RWPE2 (cell line): ENCODE results near the gene PRR3.
A peak's percentile ranks its signal among the peaks of the same experiment; 100 is the strongest.

Experiments used
- ATAC-seq: fragments of 200-7000 bp; cut with Tn5 transposase; 3 replicates; pipeline ENCODE4 v1.9.1; 2021; ENCODE audit warnings: low read depth
- DNase-seq: peaks from one replicate; pipeline ENCODE4 v3.0.0-alpha.2; 2020; ENCODE audit warnings: low spot score
- H3K27ac ChIP-seq: fragments of 450-650 bp; 2 replicates; pipeline ENCODE4 v1.5.1; 2017; ENCODE audit warnings: mild to moderate bottlenecking; ENCODE audit not compliant: poor library complexity, severe bottlenecking
- H3K27me3 ChIP-seq: fragments of 250-450 bp; sonication (Bioruptor Pico); 2 replicates; pipeline ENCODE4 v1.5.1; 2021; ENCODE audit warnings: mild to moderate bottlenecking, moderate library complexity; ENCODE audit not compliant: insufficient read depth, poor library complexity, severe bottlenecking
- H3K36me3 ChIP-seq: fragments of 250-450 bp; sonication (Bioruptor Pico); 2 replicates; pipeline ENCODE4 v1.5.1; 2020; ENCODE audit warnings: low read depth, mild to moderate bottlenecking, moderate library complexity
- H3K4me1 ChIP-seq: fragments of 250-450 bp; sonication (Bioruptor Pico); 2 replicates; pipeline ENCODE4 v1.5.1; 2021; ENCODE audit warnings: mild to moderate bottlenecking, moderate library complexity; ENCODE audit not compliant: insufficient read depth, poor library complexity, severe bottlenecking
- H3K4me3 ChIP-seq: fragments of 250-450 bp; sonication (Bioruptor Pico); 2 replicates; pipeline ENCODE4 v1.5.1; 2021; ENCODE audit warnings: mild to moderate bottlenecking, moderate library complexity; ENCODE audit not compliant: severe bottlenecking
- H3K9me3 ChIP-seq: fragments of 250-450 bp; sonication (Bioruptor Pico); 2 replicates; pipeline ENCODE4 v1.5.1; 2021; ENCODE audit warnings: mild to moderate bottlenecking, moderate library complexity; ENCODE audit not compliant: severe bottlenecking
- CTCF ChIP-seq: fragments of 450-650 bp; IDR thresholded peaks from one replicate; pipeline ENCODE4 v1.5.1; 2017; ENCODE audit warnings: mild to moderate bottlenecking, moderate library complexity; ENCODE audit not compliant: poor library complexity, severe bottlenecking

Gene PRR3

GRCh38 chr6:30572148-30572547 lies 15.1 kb downstream of the PRR3 start:
- H3K4me1 ChIP-seq, result peaks cover 15% of the 10 kb centered on the region
- H3K9me3 ChIP-seq, result no peaks in the 10 kb centered on the region
- TF ChIP-seq CTCF, result no peak
- peak; percentile 51; the same call in 1 of the 3 replicates for ATAC-seq
- H3K27ac ChIP-seq, result peak overlapping the region; percentile 60
- H3K36me3 ChIP-seq, result peaks cover 36% of the 10 kb centered on the region
- H3K27me3 ChIP-seq, result no peaks in the 10 kb centered on the region
- H3K4me3 ChIP-seq, result peak overlapping the region; percentile 72
- no peak for DNase-seq

- Histone ChIP-seq H3K27me3 (no peaks in the 10 kb centered on the region), H3K27ac (no peak overlapping the region), H3K36me3 (peaks cover 45% of the 10 kb centered on the region), H3K4me1 (peaks cover 15% of the 10 kb centered on the region), H3K4me3 (no peak overlapping the region), H3K9me3 (no peaks in the 10 kb centered on the region)
- ATAC-seq (no peak), DNase-seq (no peak)
- no peak for TF ChIP-seq CTCF
Measured at GRCh38 chr6:30573113-30573512, 16.0 kb downstream of the PRR3 start.

GRCh38 chr6:30578051-30578450 lies 21.0 kb downstream of the PRR3 start:
- no peak for TF ChIP-seq CTCF
- H3K27me3 ChIP-seq, result no peaks in the 10 kb centered on the region
- ATAC-seq (no peak), DNase-seq (no peak)
- no peak overlapping the region for H3K4me3 ChIP-seq
- no peak overlapping the region for H3K27ac ChIP-seq
- H3K36me3 ChIP-seq, result peaks cover 86% of the 10 kb centered on the region
- H3K9me3 ChIP-seq, result no peaks in the 10 kb centered on the region
- no peaks in the 10 kb centered on the region for H3K4me1 ChIP-seq

GRCh38 chr6:30583921-30584320 lies 26.8 kb downstream of the PRR3 start:
- Histone ChIP-seq H3K27ac (no peak overlapping the region), H3K4me3 (no peak overlapping the region), H3K4me1 (no peaks in the 10 kb centered on the region), H3K9me3 (no peaks in the 10 kb centered on the region), H3K27me3 (no peaks in the 10 kb centered on the region), H3K36me3 (peaks cover 95% of the 10 kb centered on the region)
- TF ChIP-seq CTCF, result no peak
- ATAC-seq (no peak), DNase-seq (no peak)

- H3K9me3 ChIP-seq, result no peaks in the 10 kb centered on the region
- H3K27ac ChIP-seq, result peak overlapping the region; percentile 60
- TF ChIP-seq CTCF, result no peak
- H3K36me3 ChIP-seq, result peaks cover 83% of the 10 kb centered on the region
- H3K27me3 ChIP-seq, result no peaks in the 10 kb centered on the region
- DNase-seq, result no peak
- peaks cover 4% of the 10 kb centered on the region for H3K4me1 ChIP-seq
- ATAC-seq, result no peak
- H3K4me3 ChIP-seq, result no peak overlapping the region
Measured at GRCh38 chr6:30589754-30590358, 32.8 kb downstream of the PRR3 start.
